ENCODE data around the gene DLEC1. TPM values are rescaled to one million over a fixed set of nuclear protein-coding genes. Genes with fewer than 3 reads are reported as not detected.
A peak's percentile ranks its signal among the peaks of the same experiment; 100 is the strongest.

Gene DLEC1
- total and polyA plus RNA-seq, 8 donors = 0.14 to 0.75 (median 0.51) TPM

DNA sequence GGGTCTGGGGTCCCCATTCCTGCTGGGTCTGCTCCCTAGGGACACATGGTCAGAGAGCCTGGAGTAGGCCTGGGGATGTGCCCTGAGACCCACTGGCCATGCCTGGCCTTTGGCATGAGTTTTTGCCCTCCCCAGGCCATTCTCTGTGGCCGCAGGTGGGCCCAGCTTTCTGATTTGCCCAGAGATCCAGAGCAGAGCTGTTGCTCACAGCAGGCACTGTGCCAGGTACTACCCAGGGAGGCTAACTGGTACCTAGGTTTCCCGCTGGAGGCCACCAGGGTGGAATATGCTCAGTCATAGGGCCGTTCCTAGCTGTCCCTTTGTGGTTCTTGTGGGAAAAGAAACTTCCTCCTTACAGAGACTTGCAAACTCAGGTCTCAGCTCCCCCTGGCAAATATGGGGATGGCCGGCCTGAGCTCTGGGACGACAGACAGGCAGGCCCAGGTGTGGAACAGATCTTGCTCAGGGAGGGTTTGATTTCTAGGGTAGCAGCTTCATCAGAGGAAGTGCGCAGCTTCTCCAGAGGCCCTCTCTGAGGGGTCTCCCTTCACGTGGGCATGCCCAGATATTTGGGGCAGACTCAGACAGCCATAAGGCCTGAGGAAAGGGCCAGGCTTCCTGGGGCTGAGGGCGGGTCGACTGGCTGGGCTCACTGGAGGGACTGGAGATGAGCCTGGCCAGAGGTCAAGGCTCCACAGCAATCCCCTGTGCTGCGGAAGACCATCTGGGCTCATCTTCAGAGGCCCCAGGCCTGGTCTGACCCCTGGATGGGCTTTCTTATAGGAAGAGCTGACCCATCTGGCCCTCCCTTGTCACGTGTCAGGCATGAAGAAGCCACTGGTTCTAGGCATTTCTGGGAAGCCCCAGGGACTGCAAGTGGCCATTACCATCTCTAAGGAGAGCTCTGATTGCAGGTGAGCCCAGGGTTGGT is 69.9 kb downstream of the DLEC1 start:
- TF ChIP-seq, protein P1, sequence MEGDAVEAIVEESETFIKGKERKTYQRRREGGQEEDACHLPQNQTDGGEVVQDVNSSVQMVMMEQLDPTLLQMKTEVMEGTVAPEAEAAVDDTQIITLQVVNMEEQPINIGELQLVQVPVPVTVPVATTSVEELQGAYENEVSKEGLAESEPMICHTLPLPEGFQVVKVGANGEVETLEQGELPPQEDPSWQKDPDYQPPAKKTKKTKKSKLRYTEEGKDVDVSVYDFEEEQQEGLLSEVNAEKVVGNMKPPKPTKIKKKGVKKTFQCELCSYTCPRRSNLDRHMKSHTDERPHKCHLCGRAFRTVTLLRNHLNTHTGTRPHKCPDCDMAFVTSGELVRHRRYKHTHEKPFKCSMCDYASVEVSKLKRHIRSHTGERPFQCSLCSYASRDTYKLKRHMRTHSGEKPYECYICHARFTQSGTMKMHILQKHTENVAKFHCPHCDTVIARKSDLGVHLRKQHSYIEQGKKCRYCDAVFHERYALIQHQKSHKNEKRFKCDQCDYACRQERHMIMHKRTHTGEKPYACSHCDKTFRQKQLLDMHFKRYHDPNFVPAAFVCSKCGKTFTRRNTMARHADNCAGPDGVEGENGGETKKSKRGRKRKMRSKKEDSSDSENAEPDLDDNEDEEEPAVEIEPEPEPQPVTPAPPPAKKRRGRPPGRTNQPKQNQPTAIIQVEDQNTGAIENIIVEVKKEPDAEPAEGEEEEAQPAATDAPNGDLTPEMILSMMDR (IDR thresholded peaks at IDR 0.05) = no peak
- no peaks in the 10 kb centered on the region for H3K36me3 ChIP-seq
- ATAC-seq = peak in 2 of 4 donors; percentile 14 to 26
- no peak overlapping the region for H3K4me3 ChIP-seq
- FAIRE-seq = no peak
- no peaks in the 10 kb centered on the region for H3K4me1 ChIP-seq
- H3K9me3 ChIP-seq = no peaks in the 10 kb centered on the region
- H3K27ac ChIP-seq = no peak overlapping the region
- DNase-seq = peak in 3 of 6 donors; percentile 6 to 44 (median 31)
- H3K27me3 ChIP-seq = no peaks in the 10 kb centered on the region
- WGBS, 2 donors = 80 to 87% methylated on average over 11 of the region's 11 CpGs
- intact Hi-C loops (cut with DNase I) = no loop called here

DNA sequence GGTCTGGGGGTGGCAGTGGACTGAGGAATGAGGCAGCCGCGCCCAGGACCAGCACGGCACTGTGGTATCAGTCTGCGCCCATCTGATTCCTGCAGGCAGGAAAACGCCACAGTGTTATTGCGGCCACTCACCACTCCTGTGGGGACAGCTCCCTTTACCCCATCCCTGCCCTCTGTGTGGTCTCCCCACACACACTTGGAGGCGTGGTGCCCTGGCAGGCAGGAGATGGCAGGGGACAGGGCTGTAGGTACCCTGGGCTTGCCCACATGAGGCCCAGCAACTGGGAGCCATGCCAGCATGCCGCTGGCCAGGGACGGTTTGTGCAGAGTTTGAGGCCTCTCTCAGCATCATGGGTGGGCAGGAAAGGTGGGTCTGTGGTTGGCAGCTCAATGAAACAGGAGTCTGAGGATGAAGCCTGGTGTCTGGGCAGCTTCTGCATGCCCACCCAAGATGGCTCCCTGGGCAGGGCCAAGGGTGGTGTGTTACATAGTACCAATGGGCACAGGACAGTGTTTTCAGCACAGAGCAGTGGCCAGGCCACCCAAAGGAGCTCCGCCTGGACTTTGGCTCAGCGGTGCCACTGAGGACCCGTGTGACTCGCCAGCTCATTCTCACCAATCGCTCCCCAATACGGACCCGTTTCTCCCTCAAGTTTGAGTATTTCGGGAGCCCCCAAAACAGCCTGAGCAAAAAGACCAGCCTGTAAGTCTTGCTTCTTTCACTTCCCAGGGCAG is 70.7 kb downstream of the DLEC1 start:
- Histone ChIP-seq H3K4me1 (no peaks in the 10 kb centered on the region), H3K4me3 (no peak overlapping the region), H3K27me3 (no peaks in the 10 kb centered on the region), H3K9me3 (no peaks in the 10 kb centered on the region), H3K36me3 (no peaks in the 10 kb centered on the region), H3K27ac (no peak overlapping the region)
- TF ChIP-seq, protein P1 (IDR thresholded peaks at IDR 0.05) = no peak
- DNase-seq (peak in 3 of 6 donors; percentile 7 to 49 (median 47)), ATAC-seq (no peak), FAIRE-seq (no peak)
- 90 to 92% methylated on average over 17 of the region's 17 CpGs for WGBS, 2 donors
- intact Hi-C loops (cut with DNase I) = loop anchor here in 1 of 3 donors (10.0 kb wide), 2 partner anchors 255 to 375 kb away; no protein-coding TSS in a partner anchor

- Histone ChIP-seq H3K36me3 (no peaks in the 10 kb centered on the region), H3K4me3 (no peak overlapping the region), H3K9me3 (no peaks in the 10 kb centered on the region), H3K27me3 (no peaks in the 10 kb centered on the region), H3K27ac (no peak overlapping the region), H3K4me1 (no peaks in the 10 kb centered on the region)
- 83 to 92% methylated on average over 6 of the region's 6 CpGs for WGBS, 2 donors
- ATAC-seq (no peak), FAIRE-seq (no peak), DNase-seq (no peak)
- intact Hi-C loops (cut with DNase I) = loop anchor here in 1 of 3 donors (10.0 kb wide), 2 partner anchors 256 to 374 kb away; no protein-coding TSS in a partner anchor
- TF ChIP-seq, protein P1 (IDR thresholded peaks at IDR 0.05) = no peak
Observed at GRCh38 chr3:38110314-38111050, 71.5 kb downstream of the DLEC1 start.

DNA sequence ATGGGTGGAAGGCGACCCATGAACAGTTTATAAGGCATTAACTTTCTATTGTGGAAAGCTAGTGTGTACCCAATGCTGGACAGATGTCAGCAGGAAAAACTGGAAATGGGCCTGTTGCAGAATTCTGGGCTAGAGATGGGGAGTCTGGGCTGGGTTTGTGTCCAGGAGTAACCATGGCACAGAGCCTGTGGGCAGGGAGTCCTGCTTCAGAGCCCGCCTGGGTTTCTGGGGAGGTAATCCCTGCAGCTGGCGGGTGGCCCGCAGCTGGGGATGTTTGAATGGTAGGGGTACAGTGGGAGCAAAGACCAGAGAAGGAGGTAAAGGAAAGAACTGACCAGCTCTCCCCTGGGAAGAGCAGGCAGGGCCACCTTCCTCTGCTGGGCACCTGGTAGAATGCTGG is 72.2 kb downstream of the DLEC1 start:
- H3K27me3 ChIP-seq = no peaks in the 10 kb centered on the region
- H3K4me3 ChIP-seq = no peak overlapping the region
- H3K9me3 ChIP-seq = no peaks in the 10 kb centered on the region
- H3K27ac ChIP-seq = no peak overlapping the region
- ATAC-seq (no peak), FAIRE-seq (no peak), DNase-seq (peak in 2 of 6 donors; percentile 6 to 23)
- H3K36me3 ChIP-seq = no peaks in the 10 kb centered on the region
- TF ChIP-seq, protein P1 (IDR thresholded peaks at IDR 0.05) = no peak
- H3K4me1 ChIP-seq = no peaks in the 10 kb centered on the region
- intact Hi-C loops (cut with DNase I) = loop anchor here in 1 of 3 donors (10.0 kb wide), 2 partner anchors 256 to 374 kb away; no protein-coding TSS in a partner anchor
- 89 to 95% methylated on average over 4 of the region's 4 CpGs for WGBS, 2 donors

Measured in pancreas (tissue), 10 donors.